Endothelial cell of hepatic sinusoid (primary cell): ENCODE measurements around the gene RAB25.

Experiments
- in situ Hi-C: cut with HindIII; loops from 2 replicates; pipeline ENCODE4 v1.10.0; 2017; ENCODE audit warnings: low sequenced_read_pairs

The RAB25 gene

DNA sequence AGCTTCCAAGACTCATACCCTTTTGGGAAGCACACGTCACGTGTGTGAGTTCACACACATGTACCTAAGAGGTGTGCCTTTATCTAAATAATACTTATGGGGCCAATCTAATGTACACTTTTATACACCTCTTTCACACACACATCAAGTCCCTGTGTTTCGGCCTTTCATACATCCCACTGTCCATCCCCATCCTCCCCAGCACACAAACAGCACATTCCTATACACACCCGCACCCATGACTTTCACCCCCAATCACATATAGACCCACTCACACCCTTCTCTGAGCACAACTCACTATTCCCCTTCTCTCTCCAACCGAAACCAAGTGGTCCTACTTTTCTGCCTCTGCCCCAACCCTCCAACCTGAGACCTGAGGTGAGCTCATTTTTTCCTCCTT, 17.8 kb downstream of the RAB25 start:
- in situ Hi-C loops: no loop called here

DNA sequence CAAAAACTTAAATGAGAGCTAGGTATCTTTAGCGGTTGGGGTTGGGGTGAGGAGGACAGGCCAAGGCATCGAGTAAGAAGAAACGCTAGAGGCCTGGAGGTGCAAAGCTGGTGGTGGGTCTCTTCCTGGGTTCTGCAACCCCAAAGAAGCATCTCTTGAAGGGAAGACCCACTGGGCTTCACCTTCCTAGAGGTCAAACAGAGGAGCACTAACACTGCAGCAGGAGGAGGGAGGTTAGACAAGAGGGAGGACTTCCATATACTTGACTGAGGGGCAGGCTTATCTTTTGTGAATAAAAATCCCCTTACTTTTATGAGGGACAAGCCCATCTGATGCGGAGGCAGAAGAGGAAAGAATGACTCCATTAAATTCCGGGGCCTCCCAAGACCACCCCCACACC, 18.8 kb downstream of the RAB25 start:
- in situ Hi-C loops: no loop called here

- in situ Hi-C loops: no loop called here
These were observed 19.4 kb downstream of the RAB25 start for GRCh38 chr1:156080241-156080862.

DNA sequence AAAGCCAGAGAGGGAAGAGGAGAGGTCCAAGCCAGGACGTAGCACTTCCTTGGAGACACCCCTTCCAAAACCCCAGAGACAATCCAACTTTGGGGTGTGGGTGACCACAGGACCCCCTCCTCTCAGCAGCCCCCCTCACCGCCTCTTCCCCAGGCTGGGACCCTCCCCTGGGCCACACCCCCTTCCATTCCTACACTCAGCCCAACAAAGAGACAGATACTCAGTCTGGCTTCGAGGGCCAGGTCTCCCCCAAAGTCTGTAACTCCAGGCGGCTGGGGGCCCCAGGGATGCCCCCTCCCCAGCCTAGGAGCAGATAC, 19.9 kb downstream of the RAB25 start:
- in situ Hi-C loops: no loop called here

- in situ Hi-C loops: no loop called here
These were observed 20.4 kb downstream of the RAB25 start for GRCh38 chr1:156081180-156081916.

GRCh38 chr1:156081917-156082308, 21.0 kb downstream of the RAB25 start:
- in situ Hi-C loops: no loop called here

DNA sequence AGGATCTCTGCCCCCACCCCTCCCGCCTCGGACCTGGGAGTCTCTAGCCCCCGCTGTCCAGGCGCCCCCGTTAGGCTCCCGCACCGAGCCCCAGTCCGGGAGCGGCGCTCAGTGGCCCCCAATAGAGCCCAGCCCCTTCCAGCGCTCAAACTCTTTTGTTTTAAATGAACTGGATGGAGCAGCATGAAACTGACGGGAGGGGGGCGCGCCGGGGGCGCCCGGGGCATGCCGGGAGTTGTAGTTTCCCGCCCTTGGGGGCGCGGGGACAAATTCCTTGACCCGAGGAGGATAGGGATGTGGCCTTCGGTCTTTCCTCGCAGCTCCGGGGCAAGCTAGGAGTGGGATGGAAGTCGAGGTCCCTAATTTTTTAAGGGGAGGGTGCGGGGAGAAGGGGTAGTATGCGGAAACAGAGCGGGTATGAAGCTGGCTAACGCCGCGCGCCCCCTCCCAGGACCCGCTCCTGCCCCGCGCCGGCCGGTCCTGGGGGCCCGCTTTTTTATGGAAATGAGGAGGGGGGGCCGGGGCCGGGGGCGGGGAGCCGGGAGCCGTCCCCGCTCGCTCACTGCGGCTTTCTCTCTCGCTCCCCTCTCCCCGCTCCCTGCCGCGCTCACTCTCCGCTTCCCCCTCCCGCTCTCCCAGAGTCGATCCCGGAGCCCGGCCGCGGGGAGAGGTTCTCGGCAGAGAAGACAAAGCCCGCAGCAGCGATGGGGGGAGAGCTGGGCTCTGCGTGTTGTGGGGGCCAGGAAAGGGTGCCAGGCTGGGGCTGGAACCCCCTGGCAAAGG, 21.5 kb downstream of the RAB25 start, which contains the start of gene MEX3A:
TSS of gene MEX3A (minus strand) at position 157 of the 783 bp plus-strand sequence. CDS start 467 bp downstream, outside the sequence.
- in situ Hi-C loops: no loop called here

DNA sequence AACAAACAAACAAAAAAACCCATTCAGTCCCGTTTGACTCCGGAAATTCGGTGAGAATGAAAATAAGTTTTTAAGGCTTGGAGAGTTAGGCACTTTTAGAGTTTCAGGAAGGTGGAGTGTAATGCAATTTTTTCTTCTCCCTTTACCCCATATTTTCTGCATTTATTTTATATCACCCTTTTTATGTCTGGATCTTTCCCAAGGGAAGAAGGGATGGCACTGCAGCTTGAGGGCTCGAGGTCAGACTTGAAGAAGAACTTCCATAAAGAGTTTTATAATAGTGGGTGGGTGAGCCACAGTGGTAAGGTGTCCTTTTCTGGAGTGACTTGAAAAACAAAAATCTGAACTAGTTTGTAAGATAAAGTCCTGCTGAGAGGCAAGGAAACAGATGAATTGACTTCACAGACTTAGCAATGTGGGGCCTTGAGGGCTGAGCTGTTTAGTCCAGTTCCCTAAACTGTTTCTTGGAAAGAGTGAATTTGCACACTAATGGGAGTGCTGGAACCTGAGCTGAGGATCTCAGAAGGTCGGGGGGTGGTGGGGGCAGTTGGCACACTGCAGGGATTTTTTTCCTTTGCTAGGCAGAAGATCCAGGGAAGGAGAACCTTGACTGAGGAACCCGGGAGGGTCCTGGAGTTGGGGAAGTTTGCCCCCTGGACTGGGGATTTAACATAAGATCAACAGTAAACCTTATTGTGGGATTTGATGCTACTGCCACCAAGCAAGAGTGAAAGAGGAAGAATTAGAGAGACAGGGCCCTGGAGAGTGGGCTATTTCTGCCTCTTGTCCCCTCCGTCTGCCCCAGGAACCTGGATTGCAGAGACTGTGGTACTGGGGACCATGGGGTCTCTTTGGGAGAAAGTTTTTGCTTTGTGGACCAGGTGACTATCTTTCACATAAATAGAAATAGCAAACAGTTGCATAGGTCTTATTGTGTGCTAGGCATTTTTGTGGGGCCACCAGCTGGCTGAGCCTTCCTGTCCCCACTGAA, 23.1 kb downstream of the RAB25 start:
- in situ Hi-C loops: no loop called here

GRCh38 chr1:156086256-156086662, 25.3 kb downstream of the RAB25 start:
- in situ Hi-C loops: no loop called here

DNA sequence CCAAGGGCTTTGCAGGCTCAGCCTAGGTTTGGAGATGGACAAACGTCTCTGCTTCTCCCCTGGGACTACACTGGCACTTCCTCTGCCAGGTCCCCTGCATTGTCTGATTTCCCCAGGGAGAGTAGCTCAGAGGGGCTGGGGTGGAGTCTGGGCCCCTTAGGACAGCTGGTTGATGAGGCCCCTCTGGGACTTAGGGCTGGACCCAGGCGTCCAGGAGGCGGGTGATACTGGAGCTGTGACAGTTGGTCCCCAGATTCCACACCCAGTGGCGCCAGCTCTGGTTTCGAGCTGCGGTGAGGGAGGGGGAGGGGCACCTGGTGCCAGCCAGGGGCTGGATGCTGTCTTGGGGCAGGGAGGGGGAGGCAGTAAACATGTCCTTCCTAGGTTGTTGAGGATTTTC, 28.7 kb downstream of the RAB25 start:
- in situ Hi-C loops: no loop called here

GRCh38 chr1:156090138-156090839, 29.3 kb downstream of the RAB25 start:
- in situ Hi-C loops: no loop called here

- in situ Hi-C loops: no loop called here
These were observed 29.9 kb downstream of the RAB25 start for GRCh38 chr1:156090840-156091188.

DNA sequence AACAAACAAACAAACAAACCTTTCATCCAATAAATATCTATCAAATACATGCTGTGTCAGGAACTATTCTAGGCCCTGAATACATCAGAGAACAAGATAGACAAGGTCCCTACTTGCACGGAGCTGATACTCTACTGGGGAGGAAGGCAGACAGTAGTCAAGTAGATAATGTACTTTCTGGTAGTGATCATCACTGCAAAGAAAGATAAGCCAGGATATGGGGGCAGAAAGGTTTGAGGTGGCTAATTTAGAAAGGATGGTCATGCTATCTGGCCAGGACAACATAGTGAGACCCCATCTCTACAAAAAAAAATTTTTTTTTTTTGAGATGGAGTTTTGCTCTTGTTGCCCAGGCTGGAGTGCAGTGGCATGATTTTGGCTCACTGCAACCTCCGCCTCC, 30.6 kb downstream of the RAB25 start:
- in situ Hi-C loops: no loop called here

DNA sequence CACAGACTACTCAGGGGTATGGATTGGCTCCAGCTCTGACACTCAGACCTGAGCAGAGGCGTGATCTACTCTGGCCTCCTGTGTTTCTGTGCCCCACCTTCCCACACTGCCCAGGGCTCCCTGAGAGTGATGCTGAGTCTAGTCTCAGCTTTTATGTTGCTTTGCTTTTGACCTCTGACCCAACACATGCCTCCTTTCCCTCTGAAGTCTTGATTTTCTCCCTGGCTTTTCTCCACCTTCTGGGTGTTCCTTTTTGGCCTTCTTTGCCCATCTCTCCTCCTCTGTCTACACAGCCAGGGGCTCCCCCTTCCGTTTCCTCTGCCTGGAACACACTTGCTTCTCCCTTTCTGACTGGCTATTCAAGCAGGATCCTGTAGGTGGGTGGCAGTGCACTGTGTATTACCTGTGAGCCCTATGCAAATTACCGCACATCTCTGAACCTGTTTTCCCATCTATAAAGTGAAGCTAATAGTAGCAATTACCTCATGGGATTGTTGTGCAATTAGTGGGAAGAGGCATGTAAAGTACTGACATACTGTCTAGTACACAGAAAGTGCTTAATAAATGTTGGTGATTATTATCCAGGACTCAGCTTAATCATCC, 35.0 kb downstream of the RAB25 start:
- in situ Hi-C loops: no loop called here

DNA sequence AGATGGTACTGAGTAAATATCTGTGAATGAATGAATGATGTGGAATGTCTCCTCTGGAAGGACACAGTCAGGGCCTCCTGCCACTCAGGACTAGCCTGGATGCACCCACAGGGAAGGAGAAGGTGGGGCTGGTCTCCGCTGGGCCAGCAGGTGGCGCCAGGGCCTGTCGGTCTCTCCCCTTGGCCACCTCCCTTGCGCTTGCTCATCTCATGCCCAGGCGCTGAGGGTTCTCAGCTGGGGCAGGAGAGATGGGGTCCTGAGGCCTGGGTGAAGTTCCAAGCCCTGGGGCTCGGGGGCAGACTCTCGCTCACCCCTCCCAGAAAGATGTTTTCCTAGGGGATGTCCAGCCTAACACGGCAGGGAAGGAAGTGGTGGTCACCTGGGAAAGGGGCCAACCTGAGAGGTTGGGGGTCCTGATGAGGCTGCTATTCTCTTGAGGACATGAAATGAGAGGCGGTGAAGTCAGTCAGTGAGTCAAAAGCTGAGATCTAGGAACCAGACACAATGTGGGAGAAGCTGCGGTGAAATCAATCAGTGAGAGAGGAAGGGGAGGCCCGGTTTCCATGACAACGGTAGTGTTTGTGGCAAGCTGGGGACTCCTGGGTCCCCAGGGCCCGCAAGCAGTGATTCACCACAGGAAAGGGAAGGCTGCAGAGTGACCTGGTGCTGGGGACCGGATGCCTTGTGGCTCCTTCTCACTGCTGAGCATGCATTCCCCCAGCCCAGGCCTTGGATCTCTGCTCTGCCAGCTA, 35.9 kb downstream of the RAB25 start:
- in situ Hi-C loops: no loop called here

DNA sequence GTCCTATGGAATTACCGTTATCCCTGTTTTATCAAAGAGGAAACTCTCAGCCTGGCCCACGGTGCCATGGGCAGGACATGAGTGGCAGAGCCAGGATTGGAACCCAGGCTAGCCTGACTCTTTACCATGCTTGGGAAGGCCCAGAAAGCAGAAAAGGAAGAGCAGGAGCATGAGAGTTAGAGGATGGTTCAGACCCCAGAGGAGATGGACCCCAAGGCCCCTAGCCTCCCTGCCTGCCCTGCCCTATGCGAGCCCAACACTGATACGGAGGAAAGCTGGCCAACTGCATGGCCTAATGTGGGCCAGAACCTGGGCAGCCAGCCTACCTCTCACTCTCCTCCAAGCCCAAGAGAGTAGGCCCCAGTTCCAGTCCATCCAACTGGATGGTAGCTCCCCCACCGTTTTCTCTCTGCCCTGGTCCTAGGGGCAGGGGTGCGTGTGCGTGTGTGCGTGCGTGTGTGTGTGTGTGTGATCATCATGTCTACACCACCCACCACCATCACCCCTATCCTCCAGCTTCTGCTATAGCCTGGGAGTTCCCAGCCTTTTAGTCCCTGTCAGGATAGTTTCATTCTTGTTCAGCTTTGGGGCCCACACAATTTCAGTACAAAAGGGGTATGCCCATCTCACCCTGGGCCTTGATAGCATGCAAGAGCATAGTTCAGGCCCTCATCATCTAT, 36.7 kb downstream of the RAB25 start:
- in situ Hi-C loops: no loop called here

GRCh38 chr1:156098784-156099183, 37.8 kb downstream of the RAB25 start:
- in situ Hi-C loops: no loop called here

DNA sequence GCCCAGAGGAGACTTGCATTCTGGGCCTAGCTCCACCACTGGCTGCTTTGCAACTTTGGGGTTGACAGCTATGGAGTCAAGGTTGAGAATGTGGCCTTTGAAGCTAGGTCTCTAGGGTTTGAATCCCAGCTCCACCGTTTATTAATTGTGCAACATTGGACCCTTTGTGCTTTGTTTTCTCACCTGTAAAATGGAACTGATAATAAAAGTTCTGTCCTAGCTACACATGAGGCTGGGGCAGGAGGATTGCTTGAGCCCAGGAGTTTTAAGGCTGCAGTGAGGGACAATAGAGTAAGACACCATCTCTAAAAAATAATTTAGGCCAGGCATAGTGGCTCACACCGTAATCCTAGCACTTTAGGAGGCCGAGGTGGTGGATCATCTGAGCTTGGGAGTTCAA, 38.3 kb downstream of the RAB25 start:
- in situ Hi-C loops: no loop called here
